Measurements from ENCODE around the gene VWA3B. TPM values are rescaled to one million over a fixed set of nuclear protein-coding genes. Genes with fewer than 3 reads are reported as not detected.

Gene VWA3B
- total and polyA plus RNA-seq, 2 donors (not counting 3 experiments of a cell fraction or from before 2014, with no cell fraction given), result not detected

DNA sequence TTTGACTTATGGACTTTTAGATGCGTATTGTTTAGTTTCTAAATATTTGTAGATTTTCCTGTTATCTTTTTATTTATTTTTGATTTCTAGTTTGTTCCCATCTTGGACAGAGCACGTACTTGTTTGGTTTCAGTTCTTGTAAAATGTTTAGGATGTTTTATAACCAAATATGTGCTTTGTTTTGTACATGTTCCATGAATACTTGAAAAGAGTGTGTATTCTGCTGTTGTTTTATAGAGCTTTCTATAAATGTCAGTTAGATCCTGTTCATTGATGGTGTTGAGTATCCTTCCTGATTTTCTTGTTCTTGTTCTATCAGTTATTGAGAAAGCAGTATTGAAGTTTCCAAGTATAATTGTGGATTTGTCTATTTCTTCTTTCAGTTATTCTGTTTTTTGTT lies 21.1 kb downstream of the VWA3B start:
- Histone ChIP-seq H3K9ac (replicated peaks; ENCODE audit: extremely low read depth, insufficient read depth, low read length) (no peak overlapping the region), H2AFZ (ENCODE audit: low read depth, low read length) (no peak overlapping the region), H3K27me3 (ENCODE audit: control insufficient read depth in 2 of 2, insufficient read depth in 2 of 2, low read length in 2 of 2) (peaks cover 2% of the 10 kb centered on the region in 2 experiments), H3K4me2 (ENCODE audit: insufficient read depth, low read length) (no peak overlapping the region), H3K4me3 (replicated peaks in 1 of 3; ENCODE audit: insufficient read depth in 1 of 3, low read depth in 1 of 3, low read length in 3 of 3) (no peak overlapping the region), H3K9me1 (replicated peaks; ENCODE audit: control insufficient read depth, extremely low read depth, insufficient read depth, low read length) (no peaks in the 10 kb centered on the region), H3K36me3 (ENCODE audit: control insufficient read depth in 2 of 2, extremely low read depth in 1 of 2, insufficient read depth in 2 of 2, low read length in 2 of 2) (no peaks in the 10 kb centered on the region), H3K79me2 (ENCODE audit: control insufficient read depth, insufficient read depth, low read length) (no peaks in the 10 kb centered on the region), H4K20me1 (replicated peaks; ENCODE audit: control insufficient read depth, extremely low read depth, insufficient read depth, low read length) (no peaks in the 10 kb centered on the region), H3K4me1 (ENCODE audit: control insufficient read depth, extremely low read depth, insufficient read depth, low read length) (no peaks in the 10 kb centered on the region), H3K27ac (ENCODE audit: insufficient read depth, low read depth, low read length) (no peak overlapping the region), H3K9me3 (replicated peaks; ENCODE audit: control insufficient read depth, insufficient read depth, low read length) (no peaks in the 10 kb centered on the region)
- DNase-seq (ENCODE audit: low read depth, low spot score), result no peak
- intact Hi-C loops (cut with micrococcal nuclease) (no loop called here), dilution Hi-C loops (cut with MboI; ENCODE audit: extremely low pct_ligation_motif_present, low sequenced_read_pairs) (no loop called here)
- no TSS peak for BruUV-seq (replicated peaks)
- no peak for FAIRE-seq
- CTCF ChIA-PET, result interaction anchor here (0.7 kb wide), 1 partner anchor 9 kb away, joined by 3 read pairs; no protein-coding TSS in a partner anchor
- TF ChIP-seq JUN (IDR thresholded peaks at IDR 0.05; ENCODE audit: borderline replicate concordance, insufficient read depth, insufficient read length, low read depth) (no peak), EZH2 (IDR thresholded peaks at IDR 0.05; ENCODE audit: borderline replicate concordance, low read depth, low read length, severe bottlenecking) (no peak), POLR2AphosphoS5 (IDR thresholded peaks at IDR 0.05; ENCODE audit: insufficient read depth, low read depth, low read length) (no peak), CTCF (IDR thresholded peaks at IDR 0.05; ENCODE audit: extremely low read depth in 1 of 2, insufficient read depth in 1 of 2, low read depth in 1 of 2, low read length in 2 of 2) (no peak), GATA2 (IDR thresholded peaks at IDR 0.05; ENCODE audit: insufficient read depth, insufficient read length, low read depth, low read length) (no peak), POLR2A (IDR thresholded peaks at IDR 0.05; ENCODE audit: low read depth, low read length) (no peak), MYC (IDR thresholded peaks at IDR 0.05; ENCODE audit: low read depth, low read length) (no peak), FOS (IDR thresholded peaks at IDR 0.05; ENCODE audit: borderline replicate concordance, insufficient read depth, low read length) (no peak)
- TF ChIP-seq, protein P1, sequence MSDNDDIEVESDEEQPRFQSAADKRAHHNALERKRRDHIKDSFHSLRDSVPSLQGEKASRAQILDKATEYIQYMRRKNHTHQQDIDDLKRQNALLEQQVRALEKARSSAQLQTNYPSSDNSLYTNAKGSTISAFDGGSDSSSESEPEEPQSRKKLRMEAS (IDR thresholded peaks at IDR 0.05; ENCODE audit: insufficient read depth, insufficient read length), result no peak
- POLR2A ChIA-PET, result no interaction called here

All from endothelial cell of umbilical vein (primary cell).